Kidney (tissue), 14 donors: Measurements from ENCODE around the gene HABP2. TPM values are rescaled to one million over a fixed set of nuclear protein-coding genes. Genes with fewer than 3 reads are reported as not detected.

Experiments
- DNase-seq, 5 donors: peaks; one replicate each; pipeline ENCODE4 v3.0.0-alpha.2; 2013 to 2020
- FAIRE-seq: peaks from 2 replicates; lab custom pipeline; 2012; peaks lifted over from hg19 to GRCh38; lab: Jason Lieb, UNC
- H3K27ac ChIP-seq, 2 donors: one replicate each; pipeline ENCODE4 v1.7.0; 2013; ENCODE audit warnings: low read depth in 2 of 2, low read length in 2 of 2, inconsistent platforms in 1 of 2
- H3K27me3 ChIP-seq: one replicate; pipeline ENCODE4 v1.7.1; 2013; ENCODE audit warnings: low read length, inconsistent platforms; ENCODE audit not compliant: control insufficient read depth, insufficient read depth
- H3K36me3 ChIP-seq, 3 donors: one replicate each; pipeline versions ENCODE4 v1.7.0 to v1.7.1; 2013; ENCODE audit warnings: low read length in 3 of 3, control low read depth in 1 of 3, inconsistent platforms in 1 of 3; ENCODE audit not compliant: insufficient read depth in 3 of 3, control insufficient read depth in 2 of 3
- H3K4me1 ChIP-seq, 3 donors: one replicate each; pipeline versions ENCODE4 v1.7.0 to v1.7.1; 2013; ENCODE audit warnings: low read length in 3 of 3, inconsistent platforms in 1 of 3, low read depth in 1 of 3; ENCODE audit not compliant: control insufficient read depth in 2 of 3, insufficient read depth in 2 of 3
- H3K4me3 ChIP-seq, 3 donors: one replicate each; pipeline versions ENCODE4 v1.7.0 to v1.8.1; 2013; ENCODE audit warnings: low read length in 3 of 3, control low read depth in 1 of 3, inconsistent platforms in 1 of 3
- H3K9ac ChIP-seq, 3 donors: one replicate each; pipeline versions ENCODE4 v1.7.0 to v1.7.1; 2013; ENCODE audit warnings: low read length in 3 of 3, control low read depth in 1 of 3, inconsistent platforms in 1 of 3
- H3K9me3 ChIP-seq, 3 donors: one replicate each; pipeline versions ENCODE4 v1.7.0 to v1.7.1; 2013; ENCODE audit warnings: low read length in 3 of 3, control low read depth in 1 of 3, inconsistent platforms in 1 of 3; ENCODE audit not compliant: control insufficient read depth in 2 of 3, insufficient read depth in 1 of 3
- CTCF ChIP-seq: IDR thresholded peaks from 3 replicates; pipeline ENCODE4 v1.5.1; 2012; ENCODE audit warnings: mild to moderate bottlenecking, moderate library complexity, borderline replicate concordance; ENCODE audit not compliant: insufficient read depth; ENCODE audit errors: extremely low read depth
- intact Hi-C: fragments of 100-400 bp; cut with DNase I; formaldehyde crosslinking; loops from one replicate; pipeline ENCODE4 v1.11.1; 2022
- polyA plus RNA-seq: library from polyadenylated mRNA; stranded (reverse); fragments of 350-450 nt; fragmentation: Illumina TruSeq; extraction: RNeasy Lipid Tissue Mini Kit (QIAGEN cat#74804); gene quantifications from one replicate; pipeline ENCODE4 v1.2.3, GENCODE V29; 2014; ENCODE audit warnings: low read depth, low replicate concordance; ENCODE audit not compliant: insufficient read depth
- total RNA-seq: library from RNA; stranded (reverse); fragmentation: NEBNext Ultra II Directional; extraction: Animal tissue kit (Norgen Biotek cat#: 25700); gene quantifications from one replicate; pipeline ENCODE4 v1.2.1, GENCODE V29; 2021
- donor health status: control.
- donor health status: control.
- donor health status: control.
- donor health status: control.
- donor health status: control.
- donor health status: DM: yes; HTN: yes; CAD: no.
- donor health status: Normal renal cell carcinoma (clear cell type).

Gene HABP2
- total and polyA plus RNA-seq, 2 donors from 2014 or later, result 25.6 to 27.4 TPM

GRCh38 chr10:113522460-113522859 is 30.4 kb upstream of the HABP2 start:
- H3K4me1 ChIP-seq, result peaks cover 0 to 9% (median 0%) of the 10 kb centered on the region in 3 donors
- no peaks in the 10 kb centered on the region for H3K27me3 ChIP-seq
- TF ChIP-seq CTCF, result no peak
- DNase-seq (no peak), FAIRE-seq (no peak)
- no peaks in the 10 kb centered on the region for H3K9me3 ChIP-seq
- H3K4me3 ChIP-seq, result no peak overlapping the region
- H3K9ac ChIP-seq, result no peak overlapping the region
- H3K36me3 ChIP-seq, result no peaks in the 10 kb centered on the region
- no peak overlapping the region for H3K27ac ChIP-seq
- intact Hi-C loops, result no loop called here

- no peak for FAIRE-seq
- H3K27ac ChIP-seq, result no peak overlapping the region
Observed at GRCh38 chr10:113523071-113523470, 29.8 kb upstream of the HABP2 start.

DNA sequence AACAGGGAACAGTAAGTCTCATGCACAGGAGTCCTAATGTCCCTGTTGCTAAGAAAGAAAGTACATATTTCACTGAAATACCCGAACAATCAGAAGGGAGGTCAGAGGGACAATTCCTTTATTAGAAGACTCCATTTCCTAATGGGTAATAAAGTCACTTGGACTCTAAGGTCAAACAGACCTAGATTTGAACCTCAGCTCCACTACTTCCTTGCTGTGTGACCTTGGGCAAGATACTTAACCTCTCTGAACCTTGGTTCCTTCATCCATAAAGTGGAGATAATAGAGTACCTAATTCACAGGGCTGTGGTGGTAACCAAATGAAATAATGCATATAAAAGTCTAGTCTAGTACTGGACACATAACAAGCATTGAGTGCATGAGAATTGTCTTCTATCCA is 29.2 kb upstream of the HABP2 start:
- H3K27ac ChIP-seq, result no peak overlapping the region
- peaks cover 0 to 9% (median 0%) of the 10 kb centered on the region in 3 donors for H3K4me1 ChIP-seq
- no peak for FAIRE-seq
- no peak overlapping the region for H3K4me3 ChIP-seq
- no peaks in the 10 kb centered on the region for H3K9me3 ChIP-seq
- no peaks in the 10 kb centered on the region for H3K36me3 ChIP-seq
- H3K27me3 ChIP-seq, result no peaks in the 10 kb centered on the region
- TF ChIP-seq CTCF, result no peak
- intact Hi-C loops, result no loop called here
- no peak overlapping the region for H3K9ac ChIP-seq
- DNase-seq, result no peak

More at GRCh38 chr10:113523071-113523470, 29.8 kb upstream of the HABP2 start:
- Histone ChIP-seq H3K9me3 (no peaks in the 10 kb centered on the region), H3K4me3 (no peak overlapping the region), H3K4me1 (peaks cover 0 to 9% (median 0%) of the 10 kb centered on the region in 3 donors), H3K9ac (no peak overlapping the region), H3K27me3 (no peaks in the 10 kb centered on the region), H3K36me3 (no peaks in the 10 kb centered on the region)
- TF ChIP-seq CTCF, result no peak
- intact Hi-C loops, result no loop called here
- no peak for DNase-seq

DNA sequence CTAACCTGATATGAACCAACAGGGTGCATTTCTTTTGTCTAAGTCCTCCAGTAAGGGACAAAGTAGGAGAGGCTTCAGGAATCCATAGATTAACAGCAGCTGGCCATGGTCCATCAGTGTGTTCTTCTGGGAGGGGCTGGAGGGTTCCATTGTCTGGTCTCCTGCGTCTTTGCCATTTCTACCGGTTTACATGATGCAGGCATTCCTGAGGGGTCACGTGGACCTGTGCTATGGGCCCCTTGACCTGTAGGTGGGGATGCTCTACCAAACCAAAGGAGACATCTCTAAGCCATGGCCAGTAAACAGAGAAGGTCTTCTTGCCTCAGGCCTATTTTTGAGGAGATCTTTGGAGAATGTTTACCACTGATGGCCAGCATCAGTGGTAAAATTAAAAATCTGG is 28.7 kb upstream of the HABP2 start:
- Histone ChIP-seq H3K27me3 (no peaks in the 10 kb centered on the region), H3K27ac (no peak overlapping the region), H3K9me3 (no peaks in the 10 kb centered on the region), H3K4me1 (peaks cover 0 to 9% (median 0%) of the 10 kb centered on the region in 3 donors), H3K36me3 (no peaks in the 10 kb centered on the region), H3K4me3 (no peak overlapping the region), H3K9ac (no peak overlapping the region)
- no peak for DNase-seq
- no peak for FAIRE-seq
- TF ChIP-seq CTCF, result no peak
- intact Hi-C loops, result no loop called here
